ENCODE results near the gene XXYLT1.

GRCh38 chr3:195059471-195060216, 211.3 kb downstream of the XXYLT1 start:
- no peak for TF ChIP-seq ZNF274 (IDR thresholded peaks at IDR 0.05; ENCODE audit: low read length)
- no peak for TF ChIP-seq ZNF274 (tag by site-specific recombination; IDR thresholded peaks at IDR 0.05; ENCODE audit: borderline replicate concordance)
- TF ChIP-seq, protein P1, sequence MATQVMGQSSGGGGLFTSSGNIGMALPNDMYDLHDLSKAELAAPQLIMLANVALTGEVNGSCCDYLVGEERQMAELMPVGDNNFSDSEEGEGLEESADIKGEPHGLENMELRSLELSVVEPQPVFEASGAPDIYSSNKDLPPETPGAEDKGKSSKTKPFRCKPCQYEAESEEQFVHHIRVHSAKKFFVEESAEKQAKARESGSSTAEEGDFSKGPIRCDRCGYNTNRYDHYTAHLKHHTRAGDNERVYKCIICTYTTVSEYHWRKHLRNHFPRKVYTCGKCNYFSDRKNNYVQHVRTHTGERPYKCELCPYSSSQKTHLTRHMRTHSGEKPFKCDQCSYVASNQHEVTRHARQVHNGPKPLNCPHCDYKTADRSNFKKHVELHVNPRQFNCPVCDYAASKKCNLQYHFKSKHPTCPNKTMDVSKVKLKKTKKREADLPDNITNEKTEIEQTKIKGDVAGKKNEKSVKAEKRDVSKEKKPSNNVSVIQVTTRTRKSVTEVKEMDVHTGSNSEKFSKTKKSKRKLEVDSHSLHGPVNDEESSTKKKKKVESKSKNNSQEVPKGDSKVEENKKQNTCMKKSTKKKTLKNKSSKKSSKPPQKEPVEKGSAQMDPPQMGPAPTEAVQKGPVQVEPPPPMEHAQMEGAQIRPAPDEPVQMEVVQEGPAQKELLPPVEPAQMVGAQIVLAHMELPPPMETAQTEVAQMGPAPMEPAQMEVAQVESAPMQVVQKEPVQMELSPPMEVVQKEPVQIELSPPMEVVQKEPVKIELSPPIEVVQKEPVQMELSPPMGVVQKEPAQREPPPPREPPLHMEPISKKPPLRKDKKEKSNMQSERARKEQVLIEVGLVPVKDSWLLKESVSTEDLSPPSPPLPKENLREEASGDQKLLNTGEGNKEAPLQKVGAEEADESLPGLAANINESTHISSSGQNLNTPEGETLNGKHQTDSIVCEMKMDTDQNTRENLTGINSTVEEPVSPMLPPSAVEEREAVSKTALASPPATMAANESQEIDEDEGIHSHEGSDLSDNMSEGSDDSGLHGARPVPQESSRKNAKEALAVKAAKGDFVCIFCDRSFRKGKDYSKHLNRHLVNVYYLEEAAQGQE (tag by site-specific recombination; IDR thresholded peaks at IDR 0.05), result no peak
- TF ChIP-seq, protein P2, sequence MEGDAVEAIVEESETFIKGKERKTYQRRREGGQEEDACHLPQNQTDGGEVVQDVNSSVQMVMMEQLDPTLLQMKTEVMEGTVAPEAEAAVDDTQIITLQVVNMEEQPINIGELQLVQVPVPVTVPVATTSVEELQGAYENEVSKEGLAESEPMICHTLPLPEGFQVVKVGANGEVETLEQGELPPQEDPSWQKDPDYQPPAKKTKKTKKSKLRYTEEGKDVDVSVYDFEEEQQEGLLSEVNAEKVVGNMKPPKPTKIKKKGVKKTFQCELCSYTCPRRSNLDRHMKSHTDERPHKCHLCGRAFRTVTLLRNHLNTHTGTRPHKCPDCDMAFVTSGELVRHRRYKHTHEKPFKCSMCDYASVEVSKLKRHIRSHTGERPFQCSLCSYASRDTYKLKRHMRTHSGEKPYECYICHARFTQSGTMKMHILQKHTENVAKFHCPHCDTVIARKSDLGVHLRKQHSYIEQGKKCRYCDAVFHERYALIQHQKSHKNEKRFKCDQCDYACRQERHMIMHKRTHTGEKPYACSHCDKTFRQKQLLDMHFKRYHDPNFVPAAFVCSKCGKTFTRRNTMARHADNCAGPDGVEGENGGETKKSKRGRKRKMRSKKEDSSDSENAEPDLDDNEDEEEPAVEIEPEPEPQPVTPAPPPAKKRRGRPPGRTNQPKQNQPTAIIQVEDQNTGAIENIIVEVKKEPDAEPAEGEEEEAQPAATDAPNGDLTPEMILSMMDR (tag by site-specific recombination; IDR thresholded peaks at IDR 0.05), result no peak
- TF ChIP-seq ZNF211 (tag by site-specific recombination; IDR thresholded peaks at IDR 0.05; ENCODE audit: low read depth), result no peak
- no peak for TF ChIP-seq ZNF768 (tag by site-specific recombination; IDR thresholded peaks at IDR 0.05)
- TF ChIP-seq TCF7L2 (IDR thresholded peaks at IDR 0.05; ENCODE audit: borderline replicate concordance, low read depth, low read length), result no peak
- TF ChIP-seq ZFP69B (tag by site-specific recombination; IDR thresholded peaks at IDR 0.05), result no peak

Measured in HEK293 (cell line).